GM18909 (cell line): ENCODE measurements around the gene SVOP.

Experiments used
- ATAC-seq: cut with Tn5 transposase; IDR thresholded peaks from one replicate; pipeline ENCODE4 v1.9.1; 2021; ENCODE audit warnings: mild to moderate bottlenecking; ENCODE audit not compliant: unreplicated experiment, poor library complexity

Gene SVOP

DNA sequence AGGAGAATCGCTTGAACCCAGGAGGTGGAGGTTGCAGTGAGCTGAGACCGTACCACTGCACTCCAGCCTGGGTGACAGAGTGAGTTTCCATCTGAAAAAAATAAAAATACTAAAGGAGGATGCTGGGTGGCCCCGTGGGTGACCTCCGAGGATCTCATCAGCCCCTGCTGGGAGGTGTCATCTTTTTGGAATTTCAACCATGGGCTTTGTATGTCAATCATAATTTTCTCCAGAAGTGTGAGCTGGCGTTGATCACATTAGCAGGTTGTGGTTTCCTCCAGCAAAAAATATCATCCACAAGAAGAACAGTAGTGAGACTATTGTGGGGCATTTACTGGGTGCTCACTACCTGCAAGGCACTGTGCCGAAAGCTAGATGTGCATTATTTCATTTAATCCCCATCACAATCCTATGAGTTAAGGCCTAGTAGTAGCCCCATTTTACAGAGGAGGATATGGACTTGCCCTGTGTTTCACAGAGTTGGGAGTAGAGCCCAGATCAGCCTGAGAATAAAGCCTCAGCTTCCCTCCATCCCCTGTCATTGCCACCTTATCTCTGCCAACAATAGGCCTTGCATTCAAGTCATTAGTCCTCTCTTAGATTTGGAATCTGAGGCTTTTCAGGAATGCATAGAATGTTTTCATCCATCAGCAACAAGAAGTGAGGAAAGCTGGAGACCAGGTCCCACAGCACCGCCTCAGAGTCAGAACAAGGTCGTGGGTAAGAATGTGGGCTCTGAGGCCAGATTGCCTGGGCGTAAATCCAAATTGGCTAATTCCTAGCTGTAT is 39.8 kb downstream of the SVOP start:
- no peak for ATAC-seq

DNA sequence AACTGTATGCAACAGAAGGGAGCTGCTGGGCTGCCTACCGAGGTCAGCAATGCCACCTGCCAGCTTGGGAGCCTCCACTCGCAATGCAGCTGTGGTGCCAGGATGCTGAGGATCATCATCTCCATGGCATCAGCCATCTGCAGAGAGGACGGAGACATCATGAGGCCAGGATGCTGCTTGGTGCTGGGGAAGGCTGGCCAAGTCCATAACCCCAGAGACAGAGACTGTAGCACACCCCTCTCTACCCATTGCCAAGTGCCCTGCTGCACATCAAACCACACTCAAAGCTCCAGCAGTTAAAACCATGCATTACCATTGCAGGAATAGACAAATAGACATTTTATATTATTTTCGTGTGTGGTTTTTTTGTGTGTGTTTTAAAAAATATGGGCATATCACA is 43.5 kb downstream of the SVOP start:
- ATAC-seq: no peak

DNA sequence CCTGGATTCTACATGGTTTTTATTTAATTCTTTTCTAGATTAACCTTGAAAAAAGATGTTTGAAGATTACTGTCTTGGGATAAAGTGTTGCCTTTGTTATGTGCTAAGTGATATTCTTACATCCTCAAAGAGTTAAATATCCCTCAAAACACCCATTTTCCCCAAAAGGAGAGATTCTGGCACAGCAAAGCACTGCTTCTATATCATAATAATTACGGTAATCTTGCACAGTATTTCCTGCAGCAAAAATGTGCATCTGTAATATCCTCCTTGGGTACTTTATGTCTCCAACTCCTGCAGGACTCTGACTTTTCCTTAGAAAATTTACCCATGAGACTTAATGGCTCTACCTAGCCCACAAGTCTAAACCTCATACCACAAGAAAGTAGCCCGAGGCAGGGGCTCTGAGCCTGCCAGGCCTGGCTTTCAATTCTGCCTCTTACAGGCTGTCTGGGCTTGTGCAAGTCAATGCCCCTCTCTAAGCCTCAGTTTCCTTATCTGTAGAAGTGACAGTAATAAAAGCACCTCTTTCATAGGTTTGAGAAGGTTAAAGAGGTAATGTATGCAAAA is 45.8 kb downstream of the SVOP start:
- ATAC-seq: no peak

DNA sequence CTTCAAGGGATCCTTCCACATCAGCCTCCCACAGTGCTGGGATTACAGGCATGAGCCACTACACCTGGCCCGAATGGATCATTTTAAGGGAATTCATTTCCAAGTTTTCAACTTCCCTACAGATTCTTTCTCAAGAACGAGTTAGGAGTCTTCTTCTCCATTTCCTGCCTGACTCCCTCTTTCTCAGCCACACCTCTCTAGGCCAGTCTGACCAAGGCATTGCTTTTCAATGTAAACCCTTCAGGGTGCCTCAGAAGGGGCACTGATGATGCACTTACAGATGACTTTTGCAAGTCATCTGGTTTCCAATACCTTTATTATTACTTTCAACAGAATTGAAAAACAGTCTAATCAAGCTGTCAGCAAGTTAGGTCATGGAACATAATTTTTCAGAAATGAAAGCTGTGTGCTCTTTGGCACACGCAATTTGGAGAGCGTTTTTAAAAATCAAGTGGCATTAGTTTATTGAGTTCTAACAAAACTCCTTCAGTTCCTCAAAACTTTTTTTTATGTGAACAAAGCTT is 47.2 kb downstream of the SVOP start:
- no peak for ATAC-seq

DNA sequence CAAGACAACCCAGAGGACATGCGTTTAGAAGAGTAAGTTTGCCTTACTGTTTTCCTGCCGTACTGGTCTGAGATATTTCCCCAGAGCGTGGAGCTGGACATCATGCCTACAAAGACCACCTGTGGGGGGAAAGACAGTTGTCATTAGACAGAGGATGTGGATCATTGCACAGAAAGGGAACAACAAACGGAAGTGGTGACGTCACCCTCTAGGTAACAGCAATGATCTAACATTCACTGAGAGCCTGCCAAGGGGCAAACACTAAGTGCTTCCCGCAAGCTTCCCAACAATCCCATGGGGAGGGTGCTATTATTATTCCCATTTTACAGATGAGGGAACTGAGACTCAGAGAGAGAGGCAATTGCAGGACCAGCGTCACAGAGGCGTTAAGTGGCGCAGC is 48.5 kb downstream of the SVOP start:
- ATAC-seq: no peak

DNA sequence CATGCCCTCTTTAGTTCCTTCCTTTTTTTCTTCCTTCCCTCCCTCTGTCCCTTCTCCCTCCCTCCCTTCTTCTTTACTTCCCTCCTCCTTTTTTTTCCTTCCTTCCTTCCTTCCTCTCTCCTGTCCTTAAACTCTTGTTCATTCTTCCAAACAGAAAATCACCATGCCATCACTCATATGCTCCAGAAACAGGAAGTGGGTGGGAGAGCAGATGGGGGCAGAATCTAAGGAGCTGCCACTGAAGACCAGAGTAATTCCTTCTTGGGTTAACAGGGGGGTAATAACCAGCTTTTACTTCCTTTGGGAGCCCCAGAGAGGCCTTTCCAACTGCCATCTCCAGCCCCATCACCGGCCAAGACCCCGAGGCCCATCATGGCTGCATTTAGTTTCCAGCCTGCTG is 51.2 kb downstream of the SVOP start:
- ATAC-seq: no peak

DNA sequence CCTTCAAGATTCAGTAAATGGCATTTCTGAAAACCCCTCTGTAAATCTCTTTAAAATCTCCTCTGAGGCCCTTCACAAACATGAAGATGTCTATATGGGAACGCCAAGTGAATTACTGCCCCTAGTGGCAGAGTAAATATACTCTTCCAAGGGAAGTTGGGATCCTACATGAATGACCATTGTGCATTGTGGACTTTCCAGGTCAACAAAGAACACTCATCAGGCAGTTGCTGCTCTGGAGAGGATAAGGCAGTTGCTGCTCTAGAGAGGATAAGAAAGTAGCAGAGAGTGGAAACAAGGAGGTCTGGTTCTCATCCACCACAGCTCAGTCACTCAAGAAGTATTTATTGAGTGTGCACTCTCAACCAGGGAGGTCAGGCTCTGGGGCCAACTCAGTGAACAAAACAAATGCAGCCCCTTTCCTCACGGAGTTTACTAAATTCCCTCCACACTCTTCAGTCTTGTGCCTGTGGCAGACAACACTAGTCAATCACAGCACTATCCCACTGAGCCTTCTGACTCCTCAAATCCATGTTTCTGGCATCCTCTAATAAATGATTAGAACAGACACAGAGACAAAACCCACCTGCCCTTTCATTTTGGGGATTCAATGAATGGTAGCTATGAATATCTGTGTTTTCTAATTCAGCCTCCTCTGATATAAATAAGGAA is 52.9 kb downstream of the SVOP start:
- ATAC-seq: no peak

DNA sequence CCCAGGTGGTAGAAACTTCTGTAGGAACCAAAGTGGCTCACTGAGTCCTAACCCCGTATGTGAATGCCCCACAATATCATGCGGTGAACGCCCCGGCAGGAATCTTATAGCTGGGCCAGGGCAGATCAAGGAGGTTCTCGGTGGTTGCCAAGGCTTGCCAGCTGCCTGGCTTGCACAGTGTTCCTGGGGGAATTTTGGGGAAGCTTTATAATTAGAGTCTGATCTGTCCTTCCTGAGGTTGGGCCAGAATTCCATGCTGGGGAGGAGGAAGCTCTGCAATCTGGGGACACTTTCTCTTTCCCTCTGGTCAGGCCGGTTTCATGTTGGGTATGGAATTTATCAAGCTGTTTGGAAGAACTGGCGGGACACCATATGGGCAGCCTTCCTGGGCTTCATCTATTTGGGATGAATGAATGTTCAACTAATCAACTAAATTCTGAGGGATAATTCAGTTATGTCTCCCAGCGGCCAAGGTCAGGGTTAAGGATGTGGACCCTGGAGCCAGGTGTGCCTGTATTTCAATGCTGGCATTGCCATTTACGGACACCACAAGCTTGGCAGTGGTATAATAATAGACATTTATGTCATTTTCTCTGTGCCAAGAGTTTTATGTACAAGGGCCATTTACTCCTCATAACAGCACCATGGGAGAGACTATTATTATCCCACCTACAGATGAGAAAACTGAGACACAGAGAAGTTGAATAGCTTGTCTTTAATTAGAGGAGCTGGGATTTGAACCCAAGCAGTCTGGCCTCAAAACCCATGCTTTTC is 54.3 kb downstream of the SVOP start:
- ATAC-seq: no peak

DNA sequence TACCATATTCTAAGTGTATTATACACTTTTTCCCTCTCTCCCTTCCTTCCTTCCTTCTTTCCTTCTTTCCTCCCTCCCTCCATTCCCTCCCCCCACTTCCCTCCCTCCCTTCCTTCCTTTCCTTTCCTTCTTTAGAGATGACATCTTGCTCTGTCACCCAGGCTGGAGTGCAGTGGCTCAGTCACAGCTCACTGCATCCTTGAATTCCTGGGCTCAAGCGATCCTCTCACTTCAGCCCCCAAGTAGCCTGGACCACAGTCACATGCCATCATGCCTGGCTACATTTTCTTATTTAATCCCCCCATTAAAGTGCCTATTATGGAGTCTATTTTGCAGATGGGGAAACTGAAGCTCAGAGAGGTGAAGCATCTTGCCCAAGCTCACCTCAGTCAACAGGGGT is 55.0 kb downstream of the SVOP start:
- ATAC-seq: no peak

DNA sequence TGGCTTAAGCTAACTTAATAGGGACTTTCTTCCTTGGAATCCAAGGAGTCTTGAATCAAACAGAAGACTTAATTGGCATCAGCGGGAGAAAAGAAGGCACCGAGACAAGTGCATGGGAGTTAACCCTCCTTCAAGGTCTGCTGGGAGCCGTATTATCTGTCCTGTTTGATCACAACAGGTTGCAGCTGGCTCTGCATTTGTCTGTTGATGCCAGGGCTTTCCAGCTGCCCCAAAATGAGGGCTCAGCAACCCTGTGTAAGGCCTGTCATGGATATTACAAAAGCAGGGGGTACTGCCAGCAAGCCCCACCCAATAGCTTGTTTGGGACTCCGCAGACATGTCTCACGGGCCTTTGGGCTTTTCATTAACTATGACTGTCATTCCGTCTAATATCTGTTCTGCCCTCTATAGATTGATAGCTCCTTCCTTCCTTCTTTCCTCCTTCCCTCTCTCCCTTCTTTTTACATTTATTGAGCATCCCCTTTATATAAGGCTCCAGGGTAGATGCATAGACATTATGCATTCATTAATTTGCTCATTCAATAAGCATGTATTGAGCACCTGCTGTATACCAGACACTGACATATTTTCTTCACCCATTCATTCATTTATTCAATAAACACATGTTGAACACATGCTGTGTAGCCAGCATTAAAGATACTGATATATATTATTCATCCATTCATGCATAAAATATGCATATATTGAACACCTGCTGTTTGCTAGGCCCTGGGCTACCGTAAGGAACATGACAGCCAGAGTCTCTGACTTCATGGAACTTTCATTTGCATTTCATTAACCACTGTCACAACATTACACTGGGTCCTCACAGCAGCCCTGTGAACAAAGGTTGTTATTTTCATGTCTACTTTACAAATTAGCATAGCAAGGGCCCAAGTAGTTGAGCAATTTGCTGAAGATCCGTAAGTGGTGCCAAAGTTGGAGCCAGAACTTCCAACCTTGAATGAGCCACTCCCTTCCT is 56.2 kb downstream of the SVOP start:
- ATAC-seq: no peak

DNA sequence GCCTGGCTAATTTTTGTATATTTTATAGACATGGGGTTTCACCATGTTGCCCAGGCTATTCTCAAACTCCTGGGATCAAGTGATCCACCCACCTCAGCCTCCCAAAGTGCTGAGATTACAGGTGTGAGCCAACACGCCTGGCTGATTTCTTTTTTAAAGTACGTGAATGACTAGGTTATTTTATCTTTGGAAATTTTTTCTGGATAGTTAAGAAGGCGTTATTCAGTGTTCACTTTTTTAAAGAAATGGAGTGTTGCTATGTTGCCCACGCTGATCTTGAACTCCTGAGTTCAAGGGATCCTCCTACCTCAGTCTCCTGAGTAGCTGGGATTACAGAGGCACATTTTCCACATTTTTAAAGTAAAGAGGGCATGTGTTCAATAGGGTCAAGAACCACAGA is 58.6 kb downstream of the SVOP start:
- ATAC-seq: no peak

DNA sequence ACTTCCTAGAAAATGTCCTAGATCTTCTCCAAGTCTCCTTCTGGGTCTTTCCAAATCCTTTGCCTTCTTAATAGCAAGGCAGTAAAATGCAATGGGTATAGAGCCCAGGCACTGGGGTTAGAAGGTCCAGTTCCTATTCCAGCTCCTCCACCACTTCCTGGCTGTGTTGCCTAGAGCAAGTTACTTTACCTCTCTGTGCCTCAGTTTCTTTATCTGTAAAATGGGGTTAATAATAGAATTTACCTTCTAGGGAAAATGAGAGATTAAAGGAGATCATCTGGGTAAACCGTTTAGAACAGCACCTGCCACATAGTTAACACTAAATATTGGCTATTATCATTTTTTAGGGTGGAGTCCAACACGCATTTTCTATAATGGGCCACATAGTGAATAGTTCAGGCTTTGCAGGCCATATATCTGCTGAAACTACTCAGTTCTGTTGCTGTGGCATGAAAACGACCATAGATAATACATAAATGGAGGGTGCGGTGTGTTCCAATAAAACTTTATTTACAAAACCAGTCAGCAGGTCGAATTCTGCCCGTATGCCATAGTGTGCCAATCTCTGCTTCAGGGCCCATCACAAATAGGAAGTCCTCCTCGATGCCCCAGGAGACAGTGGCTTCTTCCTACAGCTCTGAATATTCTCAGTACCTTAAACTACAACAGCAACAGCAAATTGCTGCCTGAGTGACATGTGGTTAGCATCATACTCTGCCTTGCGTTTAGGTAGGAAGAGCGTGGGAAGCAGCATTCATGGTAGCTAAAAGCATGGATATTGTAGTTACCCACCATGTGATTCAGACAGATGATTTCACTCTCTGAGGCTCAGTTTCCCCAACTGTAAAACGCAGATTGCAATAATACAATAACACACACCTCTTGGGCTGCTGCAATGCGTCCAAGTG is 60.9 kb downstream of the SVOP start:
- ATAC-seq: no peak

DNA sequence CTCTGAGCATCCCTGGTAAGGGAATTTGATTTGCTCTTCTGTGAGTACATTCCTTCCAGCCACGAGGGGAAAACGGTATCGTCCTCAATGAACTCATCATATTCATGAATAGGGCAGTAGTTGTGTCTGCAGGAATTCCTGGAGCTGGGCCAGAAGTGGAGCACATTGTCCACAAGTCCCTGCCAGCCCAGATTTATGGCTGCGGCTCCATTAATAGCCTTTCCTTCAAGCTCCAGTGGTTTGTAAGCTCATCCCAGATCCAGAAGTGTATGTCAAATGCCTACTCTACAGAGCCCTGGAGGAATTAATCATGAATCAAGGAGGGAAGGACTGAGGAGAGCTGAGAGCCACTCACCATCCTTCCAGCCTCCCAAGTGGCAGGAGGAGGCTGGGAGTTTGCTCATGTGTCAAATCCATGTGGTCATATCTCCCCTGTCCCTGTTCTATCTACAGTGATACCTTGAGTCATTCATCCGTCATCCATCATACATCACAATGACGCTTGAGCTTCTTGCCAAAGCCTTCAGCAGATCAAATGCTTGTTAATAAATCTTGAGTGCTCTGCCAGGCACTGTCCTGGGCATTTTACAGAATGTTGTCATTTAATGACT is 65.5 kb downstream of the SVOP start:
- no peak for ATAC-seq

DNA sequence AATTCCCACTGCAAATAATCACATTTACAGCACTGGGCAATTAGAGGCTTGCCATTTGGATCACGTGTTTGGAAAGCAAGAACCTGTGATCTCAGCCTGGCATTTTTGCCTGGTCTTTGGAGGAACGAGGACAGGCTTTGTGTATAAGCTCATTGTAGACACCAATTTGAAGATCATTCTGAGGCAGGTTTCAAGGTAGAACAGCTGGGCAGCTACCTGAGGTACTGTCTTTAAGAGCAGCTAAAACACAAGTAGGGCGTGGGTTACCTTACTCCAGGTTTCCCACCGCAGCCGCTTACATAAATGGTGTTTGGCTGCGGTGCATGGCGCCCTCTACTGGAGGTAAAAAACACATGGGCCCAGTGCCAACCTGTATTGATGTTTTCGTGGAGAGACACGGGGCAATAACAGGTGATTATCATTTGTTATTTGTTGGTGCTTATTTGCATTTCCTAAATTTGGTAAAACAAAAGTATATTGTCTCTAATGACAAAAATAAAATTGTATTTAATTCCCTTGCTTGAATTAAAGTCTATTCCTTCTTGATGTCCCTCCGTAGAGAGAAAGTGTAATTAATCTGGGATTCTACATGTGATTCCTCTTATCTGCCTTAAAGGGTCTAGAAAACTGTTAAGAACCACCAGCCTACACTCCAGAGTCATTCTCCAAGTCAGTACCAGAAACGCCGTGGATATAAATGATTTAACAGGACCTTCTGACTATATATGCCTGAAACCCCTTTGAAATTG is 69.7 kb downstream of the SVOP start:
- ATAC-seq: no peak

DNA sequence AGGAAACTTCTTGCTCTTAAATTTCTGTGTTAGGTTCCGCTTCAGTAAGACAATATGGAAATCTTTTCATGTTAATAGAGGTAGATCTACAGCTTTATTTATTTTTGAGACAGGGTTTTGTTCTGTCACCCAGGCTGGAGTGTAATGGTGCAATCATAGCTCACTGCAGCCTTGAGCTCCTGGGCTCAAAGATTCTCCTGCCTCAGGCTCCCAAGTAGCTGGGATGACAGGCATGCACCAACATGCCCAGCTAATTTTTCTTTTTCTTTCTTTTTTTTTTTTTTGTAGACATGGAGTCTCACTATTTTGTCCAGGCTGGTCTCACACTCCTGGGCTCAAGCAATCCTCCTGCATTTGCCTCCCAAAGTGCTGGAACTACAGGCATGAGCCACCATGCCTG is 70.9 kb downstream of the SVOP start:
- no peak for ATAC-seq

DNA sequence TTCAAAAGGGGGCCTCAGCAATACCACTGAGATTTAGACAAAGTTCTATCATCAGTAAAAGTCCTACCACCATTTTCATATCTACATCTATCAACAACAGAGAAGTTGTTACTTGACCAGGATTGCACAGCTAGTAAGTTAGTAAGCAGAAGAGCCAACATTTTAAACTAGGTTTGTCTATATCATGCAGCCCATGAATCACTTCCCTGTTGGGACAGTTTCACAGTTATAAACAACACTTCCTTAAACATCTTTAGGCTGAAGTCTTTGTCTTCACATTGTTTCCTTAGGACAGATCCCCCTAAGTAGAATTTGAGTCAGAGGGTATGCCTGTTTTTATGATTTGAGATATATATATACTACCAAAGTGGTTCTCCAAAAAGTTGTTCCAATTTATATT is 72.5 kb downstream of the SVOP start:
- ATAC-seq: no peak

DNA sequence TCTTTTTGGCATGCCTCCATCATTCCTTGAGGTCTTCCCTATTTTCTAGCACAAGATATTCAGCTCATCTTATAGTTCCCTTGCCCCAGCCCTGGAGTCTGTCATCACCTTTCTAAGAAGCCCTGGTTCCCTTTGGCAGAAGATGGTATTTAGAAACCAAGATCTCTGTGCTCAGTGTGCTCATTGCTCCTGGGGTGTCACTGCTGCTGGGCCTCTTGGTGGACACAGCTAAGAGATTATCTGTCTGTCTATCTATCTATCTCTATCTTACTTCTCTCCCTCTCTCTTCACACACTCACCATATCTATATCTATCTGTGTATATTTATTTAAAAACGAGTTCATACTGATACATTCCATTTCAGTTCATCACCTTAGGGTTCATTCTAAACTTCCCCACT is 73.8 kb downstream of the SVOP start:
- ATAC-seq: no peak

DNA sequence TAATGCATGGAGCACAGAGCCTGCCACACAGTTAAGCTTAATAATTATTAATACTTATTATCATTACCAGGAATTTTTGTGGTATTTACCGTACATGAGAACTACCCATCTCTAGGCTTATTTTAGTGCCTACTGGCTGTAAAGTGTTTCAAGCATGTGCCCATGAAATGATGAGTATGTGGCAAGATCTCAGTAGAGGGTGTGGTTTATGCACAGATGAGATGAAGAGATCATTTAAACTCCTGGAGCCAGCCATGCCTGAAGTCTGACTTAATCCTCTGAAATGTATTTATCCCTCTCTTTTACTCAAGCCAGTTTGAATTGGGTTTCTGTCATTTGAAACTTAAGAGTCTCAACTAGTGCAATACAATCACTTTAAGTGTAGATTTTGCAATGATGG is 80.7 kb downstream of the SVOP start:
- ATAC-seq: no peak
